Heart left ventricle (tissue), 13 donors: ENCODE results near the gene SMPDL3A.

Experiments
- CTCF ChIP-seq, 12 donors: fragments of 200-600 bp; sonication (generic) in 4 of 12; IDR thresholded peaks; one replicate each; pipeline versions ENCODE4 v1.5.0 to v1.8.0; 2018 to 2022; ENCODE audit warnings: antibody characterized with exemption in 12 of 12, mild to moderate bottlenecking in 5 of 12
- POLR2A ChIP-seq, 2 donors: fragments of 450-650 bp; IDR thresholded peaks; one replicate each; pipeline ENCODE4 v1.6.1; 2017; ENCODE audit warnings: antibody characterized with exemption in 2 of 2, mild to moderate bottlenecking in 2 of 2, moderate library complexity in 2 of 2
- donor health status: ischemic (EF 13 %, LVEDD 7.1; RV severe dilation, severe dysfunction).
- donor health status: DM: no; HTN: yes; CAD: no.
- donor health status: DM: no; HTN: no; CAD: no.
- donor health status: ischemic (EF 25% LVEDD 6.9; RV normal size, moderate dysfunction).
- donor health status: ischemic (EF 25% LVEDD 5.7; RV mildly dilated, moderate dysfunction).
- donor health status: ischemic (EF 35%, LVEDD 5.7; RV mildly dilated, moderate dysfunction).
- donor health status: nonischemic (EF 11% LVEDD 7.7; RV severe dilation, severe dysfunction).
- donor health status: DM: yes; HTN: yes; CAD: no.
- donor health status: PGD.
- donor health status: ischemic (EF 29% LVEDD 5.4; RV normal size, mild dysfunction).
- donor health status: nonischemic (EF 23%, LVEDD 6.1; RV moderate dilation, normal function).

DNA sequence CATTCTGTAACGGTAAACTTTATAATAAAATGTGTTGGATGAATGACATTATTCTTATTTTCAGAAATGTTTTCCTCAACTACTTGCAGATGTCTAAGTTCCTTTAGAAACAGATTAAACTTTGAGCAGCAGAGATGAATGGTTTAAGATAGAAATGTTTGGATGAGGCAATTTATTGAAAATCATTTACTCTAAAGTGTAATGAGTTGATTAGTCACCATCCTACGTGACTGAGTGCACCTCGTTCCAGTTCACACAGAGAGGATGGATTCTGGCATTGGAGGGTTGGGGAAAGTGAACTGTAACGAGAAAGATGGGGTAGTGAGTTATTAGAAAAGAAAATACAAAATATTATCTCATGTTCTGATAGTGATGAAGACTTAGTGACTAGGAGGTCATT is 28.7 kb downstream of the SMPDL3A start:
- no peak for TF ChIP-seq CTCF (IDR thresholded peaks at IDR 0.05)
- TF ChIP-seq POLR2A (IDR thresholded peaks at IDR 0.05), result no peak
